HEK293T (cell line): ENCODE results near the gene GDI1.
A peak's percentile ranks its signal among the peaks of the same experiment; 100 is the strongest.

Experiments
- CTCF ChIA-PET: fragments of 350-600 bp; formaldehyde crosslinking; extraction: SDS; loops from one replicate; lab custom pipeline; 2021; ENCODE audit warnings: antibody characterized with exemption, inconsistent platforms; lab: Yijun Ruan, JAX
- POLR2A ChIA-PET: fragments of 350-600 bp; formaldehyde crosslinking; extraction: SDS; loops from one replicate; lab custom pipeline; 2020; ENCODE audit warnings: antibody characterized with exemption, inconsistent platforms; lab: Yijun Ruan, JAX
- DNase-seq: peaks from one replicate; pipeline ENCODE4 v3.0.0; 2012; ENCODE audit warnings: mixed read lengths; ENCODE audit errors: extremely low spot score
- ARNT ChIP-seq: fragments of 450-650 bp; IDR thresholded peaks from 2 replicates; pipeline ENCODE4 v1.6.1; 2017; ENCODE audit warnings: mild to moderate bottlenecking
- BHLHE40 ChIP-seq: fragments of 450-650 bp; IDR thresholded peaks from 2 replicates; pipeline ENCODE4 v1.6.1; 2016; ENCODE audit warnings: mild to moderate bottlenecking, moderate library complexity, borderline replicate concordance
- CTBP1 ChIP-seq: fragments of 450-650 bp; IDR thresholded peaks from 2 replicates; pipeline ENCODE4 v1.6.1; 2016; ENCODE audit warnings: borderline replicate concordance
- ELF4 ChIP-seq: fragments of 450-650 bp; IDR thresholded peaks from 2 replicates; pipeline ENCODE4 v1.6.1; 2017; ENCODE audit warnings: antibody characterized with exemption
- FOXA1 ChIP-seq: fragments of 450-650 bp; IDR thresholded peaks from 2 replicates; pipeline ENCODE4 v1.6.1; 2016; ENCODE audit warnings: mild to moderate bottlenecking
- FOXK2 ChIP-seq: fragments of 450-650 bp; IDR thresholded peaks from 2 replicates; pipeline ENCODE4 v1.6.1; 2016; ENCODE audit warnings: mild to moderate bottlenecking
- FOXM1 ChIP-seq: fragments of 450-650 bp; IDR thresholded peaks from 2 replicates; pipeline ENCODE4 v1.6.1; 2017; ENCODE audit warnings: mild to moderate bottlenecking, borderline replicate concordance
- HDGF ChIP-seq: fragments of 450-650 bp; IDR thresholded peaks from 2 replicates; pipeline ENCODE4 v1.6.1; 2017; ENCODE audit warnings: antibody characterized with exemption, borderline replicate concordance
- L3MBTL2 ChIP-seq: fragments of 450-650 bp; conservative IDR thresholded peaks from 2 replicates; pipeline ENCODE4 v1.6.1; 2016; ENCODE audit warnings: mild to moderate bottlenecking
- LEF1 ChIP-seq: fragments of 450-650 bp; IDR thresholded peaks from 2 replicates; pipeline ENCODE4 v1.6.1; 2017; ENCODE audit warnings: mild to moderate bottlenecking, borderline replicate concordance
- NFRKB ChIP-seq: fragments of 450-650 bp; IDR thresholded peaks from 2 replicates; pipeline ENCODE4 v1.6.1; 2016; ENCODE audit warnings: mild to moderate bottlenecking, moderate library complexity
- PKNOX1 ChIP-seq: fragments of 450-650 bp; IDR thresholded peaks from 2 replicates; pipeline ENCODE4 v1.6.1; 2016
- SP1 ChIP-seq: fragments of 450-650 bp; IDR thresholded peaks from 2 replicates; pipeline ENCODE4 v1.6.1; 2017
- SUZ12 ChIP-seq: fragments of 450-650 bp; IDR thresholded peaks from 2 replicates; pipeline ENCODE4 v1.6.1; 2016; ENCODE audit warnings: mild to moderate bottlenecking
- TARDBP ChIP-seq: fragments of 450-650 bp; IDR thresholded peaks from 2 replicates; pipeline ENCODE4 v1.6.1; 2016
- ZNF384 ChIP-seq: fragments of 450-650 bp; IDR thresholded peaks from 2 replicates; pipeline ENCODE4 v1.6.1; 2016

The GDI1 gene

DNA sequence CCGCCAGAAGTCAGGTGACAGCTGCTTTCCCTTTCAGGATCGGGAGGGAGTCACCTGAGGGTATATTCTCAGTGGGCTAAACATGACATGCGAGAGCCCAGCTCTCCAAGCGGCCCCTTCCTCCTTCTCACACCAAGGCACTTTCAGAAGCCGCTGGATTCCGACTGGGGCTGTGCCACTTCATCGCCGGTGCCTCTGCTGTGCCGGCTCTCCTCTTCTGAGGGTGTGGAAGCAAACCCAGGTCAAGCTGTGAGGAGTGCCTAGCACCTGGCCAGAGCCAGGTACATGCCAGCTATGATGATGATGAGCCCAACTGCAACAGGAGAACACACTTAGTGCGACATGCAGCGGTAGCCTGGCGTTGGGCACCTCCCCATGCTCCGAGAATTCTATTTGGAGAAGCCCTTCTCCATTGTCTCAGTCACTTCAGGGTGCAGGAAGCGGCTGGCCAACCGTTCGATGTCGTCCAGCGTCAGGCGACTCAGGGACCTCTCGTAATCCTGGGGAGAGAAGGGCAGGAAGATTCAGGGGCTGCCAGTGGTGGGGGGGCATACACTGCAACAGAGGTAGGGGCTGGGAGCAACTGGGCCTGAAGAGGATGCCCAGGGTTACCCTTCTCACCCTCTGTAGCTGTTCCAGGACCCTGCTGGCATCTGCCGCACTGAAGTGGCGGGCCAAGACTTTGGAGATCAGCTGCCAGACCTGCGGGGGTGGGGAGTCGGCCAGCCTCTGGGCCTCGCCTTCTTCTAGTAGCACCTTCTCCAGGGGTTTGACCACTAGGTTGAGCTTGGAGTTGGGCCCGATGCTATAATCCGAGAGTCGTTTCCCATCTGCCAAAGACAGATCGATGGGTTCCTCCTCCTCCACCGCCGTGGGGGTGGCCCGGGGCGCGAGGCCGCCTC is 48.4 kb downstream of the GDI1 start:
- POLR2A ChIA-PET, result interaction anchor here (1.0 kb wide), 2 partner anchors 42 to 43 kb away, joined by 3 to 7 read pairs; no protein-coding TSS in a partner anchor
- DNase-seq, result no peak
- TF ChIP-seq FOXK2 (no peak), L3MBTL2 (no peak; the same call in 1 of the 2 replicates), NFRKB (no peak), TARDBP (no peak), ELF4 (no peak), SUZ12 (no peak), FOXM1 (no peak), ARNT (no peak), CTBP1 (no peak), HDGF (no peak), LEF1 (no peak), SP1 (no peak), BHLHE40 (no peak), FOXA1 (no peak), PKNOX1 (no peak)

DNA sequence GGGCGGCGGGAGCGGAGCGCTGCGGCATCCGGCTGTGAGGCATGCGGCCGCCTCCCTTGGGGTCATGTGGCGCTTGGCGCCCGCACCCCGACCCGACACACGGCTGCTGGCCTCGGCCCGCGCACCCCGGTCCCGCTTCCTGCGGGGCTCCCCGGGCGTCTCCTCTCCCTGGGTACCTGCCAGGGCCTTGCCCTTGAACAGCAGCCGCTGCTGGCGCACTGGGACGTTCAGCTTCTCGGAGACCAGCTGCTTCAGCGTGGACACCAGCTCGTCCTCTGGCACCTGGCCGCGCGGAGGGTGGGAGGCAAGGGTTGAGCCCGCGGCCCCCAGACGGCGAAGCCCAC is 49.1 kb downstream of the GDI1 start:
- POLR2A ChIA-PET, result interaction anchor here (1.0 to 1.4 kb wide), 4 partner anchors 41 to 74 kb away, joined by 3 to 7 read pairs (median 5); no protein-coding TSS in a partner anchor
- TF ChIP-seq HDGF (no peak), SUZ12 (no peak), SP1 (no peak), CTBP1 (no peak), NFRKB (no peak), BHLHE40 (no peak), ELF4 (no peak), TARDBP (no peak), FOXM1 (no peak), PKNOX1 (no peak), FOXK2 (no peak), ZNF384 (no peak), FOXA1 (no peak), L3MBTL2 (no peak; the same call in 1 of the 2 replicates), ARNT (no peak), LEF1 (no peak)
- CTCF ChIA-PET, result no interaction called here
- no peak for DNase-seq

More for the DNA sequence above, 48.4 kb downstream of the GDI1 start:
- CTCF ChIA-PET, result no interaction called here

DNA sequence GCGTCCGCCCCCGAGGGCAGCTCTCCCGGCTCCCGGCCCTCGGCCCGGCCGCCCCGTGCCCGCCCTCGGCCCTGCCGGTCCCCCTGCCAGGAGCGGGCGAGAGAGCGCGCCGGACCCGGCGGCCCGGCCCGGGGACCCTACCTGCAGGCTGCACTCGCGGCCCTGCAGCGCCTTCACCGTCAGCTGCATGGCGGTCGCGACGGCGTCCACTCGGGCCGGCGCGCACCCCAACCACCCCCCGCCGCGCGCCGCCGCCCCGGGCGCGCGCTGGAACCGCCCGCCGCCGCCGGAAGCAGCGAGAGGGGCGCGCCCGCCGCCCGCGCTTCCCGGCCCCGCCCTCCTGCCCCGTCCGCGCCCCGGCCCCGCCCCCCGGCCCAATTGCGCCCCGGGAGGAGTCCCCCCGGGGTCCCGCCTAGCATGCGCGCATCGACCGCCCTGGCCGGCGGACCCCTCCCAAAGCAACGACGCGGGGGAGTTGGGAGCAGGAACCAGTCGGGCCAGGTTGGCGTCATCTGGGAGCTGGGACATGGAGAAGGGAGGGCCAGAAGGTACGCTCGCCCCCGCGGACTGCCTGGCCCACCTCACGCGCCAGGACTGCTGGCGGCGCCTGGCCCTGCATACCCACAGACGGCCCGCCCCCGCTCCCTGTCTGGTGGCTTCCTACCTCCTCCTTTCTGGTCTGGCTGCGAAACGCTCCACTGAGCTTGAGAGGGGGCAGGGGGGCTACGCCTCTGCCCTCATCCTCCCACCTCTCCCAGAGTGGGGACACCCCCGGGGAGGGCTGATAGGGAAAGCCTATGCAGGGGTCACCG is 49.6 kb downstream of the GDI1 start, which contains the start of gene UBL4A:
UBL4A (minus strand) TSS at position 220 of the 812 bp plus-strand sequence; CDS start at position 189, 31 bp downstream.
- CTCF ChIA-PET, result interaction anchor here (0.5 to 0.9 kb wide), 2 partner anchors 61 to 113 kb away, joined by 3 to 4 read pairs; no protein-coding TSS in a partner anchor
- TF ChIP-seq FOXK2 (no peak), BHLHE40 (no peak), HDGF (no peak), L3MBTL2 (no peak), NFRKB (no peak), FOXA1 (no peak), ZNF384 (no peak), CTBP1 (no peak), ARNT (no peak), TARDBP (no peak), FOXM1 (no peak), PKNOX1 (no peak)
- POLR2A ChIA-PET, result interaction anchor here (0.6 to 2.4 kb wide), 9 partner anchors 9 to 89 kb away, joined by 3 to 12 read pairs (median 3); partner anchors contain the start of gene LAGE3
- peak; percentile 53 for DNase-seq

- ChIA-PET POLR2A (interaction anchor here (1.2 to 4.2 kb wide), 9 partner anchors 10 to 90 kb away, joined by 3 to 19 read pairs (median 5); partner anchors contain the start of genes LAGE3, RPL10 and TAFAZZIN), CTCF (no interaction called here)
- no peak for DNase-seq
- TF ChIP-seq ELF4 (no peak), L3MBTL2 (no peak), ZNF384 (no peak), FOXA1 (no peak), HDGF (no peak), FOXK2 (no peak), ARNT (no peak), CTBP1 (no peak), PKNOX1 (no peak), BHLHE40 (no peak), TARDBP (no peak), NFRKB (no peak), FOXM1 (no peak), SUZ12 (no peak), LEF1 (no peak), SP1 (no peak)
Observed at GRCh38 chrX:154487518-154488290, 50.8 kb downstream of the GDI1 start.
